PC-3 (cell line): ENCODE measurements around the gene CLP1. TPM values are rescaled to one million over a fixed set of nuclear protein-coding genes. Genes with fewer than 3 reads are reported as not detected.
A peak's percentile ranks its signal among the peaks of the same experiment; 100 is the strongest.

Experiments used
- ATAC-seq: fragments of 200-7000 bp; cut with Tn5 transposase; 2 replicates; pipeline ENCODE4 v1.9.1; 2020; ENCODE audit warnings: mild to moderate bottlenecking, moderate library complexity
- BruUV-seq: library from RNA; stranded (reverse); fragments of 400-500 nt; replicated peaks from 2 replicates; lab custom pipeline; 2021; lab: Mats Ljungman, UMichigan
- CTCF ChIA-PET: fragments of 300-600 bp; sonication (Branson Sonifier 250); formaldehyde crosslinking; loops from one replicate; lab custom pipeline; 2022; ENCODE audit warnings: antibody characterized with exemption; lab: Charles Lee
- POLR2A ChIA-PET: fragments of 300-600 bp; sonication (Branson Sonifier 250); formaldehyde crosslinking; loops from one replicate; lab custom pipeline; 2022; ENCODE audit warnings: antibody characterized with exemption; ENCODE audit not compliant: unreplicated experiment; lab: Charles Lee
- DNase-seq: peaks from one replicate; pipeline ENCODE4 v3.0.0-alpha.2; 2015
- H2AFZ ChIP-seq: fragments of 300-600 bp; sonication (generic); 2 replicates; pipeline ENCODE4 v1.6.0; 2016; ENCODE audit warnings: antibody characterized with exemption, low read length
- H3F3A ChIP-seq: fragments of 300-600 bp; sonication (generic); one replicate; pipeline ENCODE4 v1.6.0; 2017; ENCODE audit warnings: antibody characterized with exemption, low read length, control low read depth, mild to moderate bottlenecking; ENCODE audit not compliant: unreplicated experiment
- H3K27ac ChIP-seq: fragments of 300-600 bp; sonication (generic); 2 replicates; pipeline ENCODE4 v1.5.1; 2016; ENCODE audit warnings: mild to moderate bottlenecking, low read length
- H3K27me3 ChIP-seq: fragments of 300-600 bp; sonication (generic); 2 replicates; pipeline ENCODE4 v1.6.1; 2016; ENCODE audit warnings: low read length, mixed read lengths
- H3K36me3 ChIP-seq: fragments of 300-600 bp; sonication (generic); 2 replicates; pipeline ENCODE4 v1.6.1; 2016; ENCODE audit warnings: low read depth, mixed run types, low read length, mixed read lengths
- H3K4me1 ChIP-seq: fragments of 300-600 bp; sonication (generic); 2 replicates; pipeline ENCODE4 v1.5.1; 2016; ENCODE audit warnings: low read length; ENCODE audit not compliant: insufficient read depth
- H3K4me2 ChIP-seq: fragments of 300-600 bp; sonication (generic); 2 replicates; pipeline ENCODE4 v1.6.0; 2016; ENCODE audit warnings: low read length
- H3K4me3 ChIP-seq: fragments of 300-600 bp; sonication (generic); 2 replicates; pipeline ENCODE4 v1.5.1; 2016; ENCODE audit warnings: mild to moderate bottlenecking, low read length, mixed read lengths
- H3K79me2 ChIP-seq: fragments of 300-600 bp; sonication (generic); 2 replicates; pipeline ENCODE4 v1.6.1; 2017; ENCODE audit warnings: low read length, mixed read lengths
- H3K9ac ChIP-seq: fragments of 300-600 bp; sonication (generic); 2 replicates; pipeline ENCODE4 v1.6.0; 2016; ENCODE audit warnings: mild to moderate bottlenecking, low read length
- H3K9me2 ChIP-seq: fragments of 300-600 bp; sonication (generic); replicated peaks from 2 replicates; pipeline ENCODE4 v1.6.1; 2016; ENCODE audit warnings: mixed run types, low read length, mixed read lengths
- H3K9me3 ChIP-seq: fragments of 300-600 bp; sonication (generic); 2 replicates; pipeline ENCODE4 v1.6.1; 2016; ENCODE audit warnings: low read length, mixed read lengths
- H4K20me1 ChIP-seq: fragments of 300-600 bp; sonication (generic); 2 replicates; pipeline ENCODE4 v1.6.1; 2016; ENCODE audit warnings: low read length, mixed read lengths
- CTCF ChIP-seq: fragments of 300-600 bp; sonication (generic); conservative IDR thresholded peaks from 2 replicates; pipeline ENCODE4 v1.5.1; 2017; ENCODE audit warnings: antibody characterized with exemption, low read depth, mild to moderate bottlenecking, low read length
- EZH2 ChIP-seq: fragments of 300-600 bp; sonication (generic); IDR thresholded peaks from one replicate; pipeline ENCODE4 v1.6.1; 2017; ENCODE audit warnings: antibody characterized with exemption, mild to moderate bottlenecking, low read length; ENCODE audit not compliant: unreplicated experiment
- EZH2phosphoT487 ChIP-seq: fragments of 300-600 bp; sonication (generic); IDR thresholded peaks from 2 replicates; pipeline ENCODE4 v1.6.1; 2018; ENCODE audit warnings: mild to moderate bottlenecking, antibody characterized with exemption, low read length, borderline replicate concordance
- intact Hi-C: fragments of 100-400 bp; cut with micrococcal nuclease; formaldehyde crosslinking; loops from 2 replicates; pipeline ENCODE4 v1.9.0; 2023
- total RNA-seq: library from RNA; depleted of rRNA; stranded (reverse); fragments of >200 nt; gene quantifications from 2 replicates; pipeline ENCODE4 v1.2.3, GENCODE V29; 2014

Gene CLP1
- total RNA-seq, 1 experiment from 2014 or later = 28.4 TPM

- Histone ChIP-seq H3K4me3 (no peak overlapping the region), H3K4me2 (no peak overlapping the region)
These were observed 23.3 kb upstream of the CLP1 start for GRCh38 chr11:57634311-57634710.

GRCh38 chr11:57635246-57635645 lies 22.3 kb upstream of the CLP1 start:
- intact Hi-C loops = no loop called here
- no peak overlapping the region for H2AFZ ChIP-seq
- no peak for DNase-seq
- no peaks in the 10 kb centered on the region for H3K9me2 ChIP-seq
- H3K79me2 ChIP-seq = peaks cover 21% of the 10 kb centered on the region
- H3K4me1 ChIP-seq = peaks cover 14% of the 10 kb centered on the region
- no peak overlapping the region for H3K27ac ChIP-seq
- no peak for ATAC-seq
- no TSS peak for BruUV-seq
- H3K36me3 ChIP-seq = no peaks in the 10 kb centered on the region
- ChIA-PET POLR2A (interaction anchor here (0.7 kb wide), 1 partner anchor 499 kb away, joined by 5 read pairs; no protein-coding TSS in a partner anchor), CTCF (no interaction called here)
- H3K9me3 ChIP-seq = no peaks in the 10 kb centered on the region
- no peaks in the 10 kb centered on the region for H3F3A ChIP-seq
- H3K4me2 ChIP-seq = no peak overlapping the region
- no peaks in the 10 kb centered on the region for H4K20me1 ChIP-seq
- TF ChIP-seq CTCF (no peak), EZH2phosphoT487 (no peak), EZH2 (no peak)
- peaks cover 8% of the 10 kb centered on the region for H3K27me3 ChIP-seq
- H3K4me3 ChIP-seq = no peak overlapping the region
- no peak overlapping the region for H3K9ac ChIP-seq

More at GRCh38 chr11:57634311-57634710, 23.3 kb upstream of the CLP1 start:
- POLR2A ChIA-PET = no interaction called here
- intact Hi-C loops = no loop called here
- TF ChIP-seq EZH2 (no peak), CTCF (no peak), EZH2phosphoT487 (no peak)
- no peaks in the 10 kb centered on the region for H4K20me1 ChIP-seq
- H3K9me2 ChIP-seq = no peaks in the 10 kb centered on the region
- no peak overlapping the region for H2AFZ ChIP-seq
- no TSS peak for BruUV-seq
- H3F3A ChIP-seq = no peaks in the 10 kb centered on the region
- CTCF ChIA-PET = no interaction called here
- H3K27ac ChIP-seq = no peak overlapping the region
- DNase-seq = no peak
- H3K9me3 ChIP-seq = no peaks in the 10 kb centered on the region
- H3K4me1 ChIP-seq = peaks cover 6% of the 10 kb centered on the region
- ATAC-seq = no peak
- peaks cover 8% of the 10 kb centered on the region for H3K27me3 ChIP-seq
- H3K36me3 ChIP-seq = no peaks in the 10 kb centered on the region
- peaks cover 11% of the 10 kb centered on the region for H3K79me2 ChIP-seq
- H3K9ac ChIP-seq = no peak overlapping the region

DNA sequence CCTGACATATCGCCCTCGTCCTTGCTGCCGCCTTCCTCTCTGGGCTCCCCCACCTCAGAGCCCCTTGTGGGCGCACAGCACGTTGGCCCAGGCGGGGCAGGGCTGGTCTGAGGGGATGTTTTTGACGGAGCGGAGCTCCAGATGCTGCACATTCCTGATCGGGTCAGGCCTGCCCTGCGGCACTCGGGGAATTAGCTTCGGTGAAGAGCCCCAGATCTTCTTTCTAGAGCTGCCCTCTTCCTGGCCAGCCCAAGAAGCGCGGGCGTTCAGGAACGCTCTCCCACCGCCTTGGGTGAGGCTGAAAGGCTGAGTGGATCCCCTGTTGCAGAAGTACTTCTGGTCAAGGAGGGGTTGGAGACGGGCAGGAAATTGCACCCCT lies 19.9 kb upstream of the CLP1 start:
- no peak for ATAC-seq
- peak overlapping the region; percentile 97 for H3K4me2 ChIP-seq
- no TSS peak for BruUV-seq

More for the DNA sequence above, 19.9 kb upstream of the CLP1 start:
- no peak for DNase-seq
- intact Hi-C loops = no loop called here
- H3K9me3 ChIP-seq = no peaks in the 10 kb centered on the region
- no peak for TF ChIP-seq CTCF
- no peak for TF ChIP-seq EZH2
- no peak for TF ChIP-seq EZH2phosphoT487
- H3K9ac ChIP-seq = no peak overlapping the region
- H3K27me3 ChIP-seq = peaks cover 7% of the 10 kb centered on the region; the same call in 1 of the 2 replicates
- peak overlapping the region; percentile 94 for H2AFZ ChIP-seq
- H4K20me1 ChIP-seq = no peaks in the 10 kb centered on the region
- no peaks in the 10 kb centered on the region for H3K36me3 ChIP-seq
- peaks cover 14% of the 10 kb centered on the region for H3K4me1 ChIP-seq
- H3K79me2 ChIP-seq = peaks cover 27% of the 10 kb centered on the region
- H3F3A ChIP-seq = no peaks in the 10 kb centered on the region
- H3K9me2 ChIP-seq = no peaks in the 10 kb centered on the region
- POLR2A ChIA-PET = no interaction called here
- CTCF ChIA-PET = no interaction called here
- peak overlapping the region; percentile 91; the same call in 1 of the 2 replicates for H3K4me3 ChIP-seq
- no peak overlapping the region for H3K27ac ChIP-seq
